ENCODE results near the gene IPO4. TPM values are rescaled to one million over a fixed set of nuclear protein-coding genes. Genes with fewer than 3 reads are reported as not detected.

Gene IPO4
- total and polyA plus RNA-seq, 2 of the 13 experiments (the other 11 are each of a cell fraction or from before 2014, with no cell fraction given) = 39.0 to 179 TPM

DNA sequence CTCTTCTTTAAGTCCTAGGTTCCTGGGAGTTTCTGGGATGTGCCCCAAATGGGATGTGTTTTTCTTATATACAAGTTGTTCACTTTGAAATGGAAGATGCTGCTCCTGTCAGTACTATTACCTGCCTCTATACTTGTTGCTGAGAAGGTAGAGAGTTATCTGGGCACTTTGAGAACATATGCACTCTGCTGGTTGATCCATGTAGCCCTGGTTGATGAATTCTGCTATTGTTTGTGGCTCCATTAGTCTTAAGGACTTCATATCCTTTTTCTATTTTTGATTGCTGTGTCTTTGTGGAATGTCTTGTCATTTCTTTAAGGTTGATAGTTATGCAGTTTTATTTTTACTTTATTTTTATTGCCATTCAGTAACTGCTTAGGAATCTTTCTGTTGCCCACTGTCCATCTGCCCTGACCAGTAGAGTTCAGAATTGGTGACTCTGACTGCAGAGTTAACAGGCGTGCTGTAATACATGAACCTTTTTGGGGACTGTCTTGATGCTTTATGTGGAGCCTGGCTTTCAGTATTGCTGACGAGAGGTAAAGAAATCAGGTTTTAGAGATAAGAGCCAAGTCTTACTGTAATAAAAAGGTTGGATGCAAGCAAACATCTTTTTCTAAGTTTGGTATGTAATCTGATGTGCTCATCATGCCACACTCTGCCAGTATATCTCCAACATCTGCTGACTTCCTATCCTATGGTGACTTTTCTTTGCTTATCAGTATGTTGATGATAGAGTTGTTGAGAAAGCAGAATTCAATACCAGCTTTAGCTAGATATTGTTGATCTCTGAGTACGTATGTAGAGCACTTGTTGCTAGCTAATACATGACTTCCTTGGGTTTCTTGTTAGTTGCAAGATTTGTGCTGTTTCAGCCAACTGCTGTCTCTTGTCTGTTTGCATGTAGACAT, 45.7 kb upstream of the IPO4 start (continued):
- TF ChIP-seq NCOA2 (CRISPR knock-in tag; IDR thresholded peaks at IDR 0.05) = no peak
- TF ChIP-seq MAZ (IDR thresholded peaks at IDR 0.05; ENCODE audit: borderline replicate concordance, low read depth, low read length) = no peak
- no peak for TF ChIP-seq MAZ (CRISPR knock-in tag; IDR thresholded peaks at IDR 0.05; ENCODE audit: low read depth)
- TF ChIP-seq, protein P1, sequence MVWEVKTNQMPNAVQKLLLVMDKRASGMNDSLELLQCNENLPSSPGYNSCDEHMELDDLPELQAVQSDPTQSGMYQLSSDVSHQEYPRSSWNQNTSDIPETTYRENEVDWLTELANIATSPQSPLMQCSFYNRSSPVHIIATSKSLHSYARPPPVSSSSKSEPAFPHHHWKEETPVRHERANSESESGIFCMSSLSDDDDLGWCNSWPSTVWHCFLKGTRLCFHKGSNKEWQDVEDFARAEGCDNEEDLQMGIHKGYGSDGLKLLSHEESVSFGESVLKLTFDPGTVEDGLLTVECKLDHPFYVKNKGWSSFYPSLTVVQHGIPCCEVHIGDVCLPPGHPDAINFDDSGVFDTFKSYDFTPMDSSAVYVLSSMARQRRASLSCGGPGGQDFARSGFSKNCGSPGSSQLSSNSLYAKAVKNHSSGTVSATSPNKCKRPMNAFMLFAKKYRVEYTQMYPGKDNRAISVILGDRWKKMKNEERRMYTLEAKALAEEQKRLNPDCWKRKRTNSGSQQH (CRISPR knock-in tag; IDR thresholded peaks at IDR 0.05; ENCODE audit: low read depth) = no peak
- TF ChIP-seq ZC3H4 (CRISPR knock-in tag; IDR thresholded peaks at IDR 0.05; ENCODE audit: borderline replicate concordance) = 0 out of 2 replicates have a peak, but pooled peaks have one; percentile 30
- no peak for TF ChIP-seq HCFC1 (IDR thresholded peaks at IDR 0.05; ENCODE audit: low read depth, low read length)
- no peak for TF ChIP-seq ZNF468 (CRISPR knock-in tag; IDR thresholded peaks at IDR 0.05)
- no peak for TF ChIP-seq AHR (CRISPR knock-in tag; IDR thresholded peaks at IDR 0.05)
- 0 out of 2 replicates have a peak, but pooled peaks have one; percentile 50 for TF ChIP-seq GTF3A (CRISPR knock-in tag; conservative IDR thresholded peaks at IDR 0.05)
- no peak for TF ChIP-seq U2AF2 (IDR thresholded peaks at IDR 0.05; ENCODE audit: low read depth, low read length)
- no peak for TF ChIP-seq ARNT2 (CRISPR knock-in tag; IDR thresholded peaks at IDR 0.05; ENCODE audit: low read depth)
- no peak for TF ChIP-seq ZNF235 (CRISPR knock-in tag; IDR thresholded peaks at IDR 0.05; ENCODE audit: borderline replicate concordance)
- no peak for TF ChIP-seq ZNF274 (CRISPR knock-in tag; IDR thresholded peaks at IDR 0.05)
- TF ChIP-seq, protein P2, sequence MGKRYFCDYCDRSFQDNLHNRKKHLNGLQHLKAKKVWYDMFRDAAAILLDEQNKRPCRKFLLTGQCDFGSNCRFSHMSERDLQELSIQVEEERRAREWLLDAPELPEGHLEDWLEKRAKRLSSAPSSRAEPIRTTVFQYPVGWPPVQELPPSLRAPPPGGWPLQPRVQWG (CRISPR knock-in tag; IDR thresholded peaks at IDR 0.05; ENCODE audit: borderline replicate concordance, low read depth) = no peak
- TF ChIP-seq, protein P3, sequence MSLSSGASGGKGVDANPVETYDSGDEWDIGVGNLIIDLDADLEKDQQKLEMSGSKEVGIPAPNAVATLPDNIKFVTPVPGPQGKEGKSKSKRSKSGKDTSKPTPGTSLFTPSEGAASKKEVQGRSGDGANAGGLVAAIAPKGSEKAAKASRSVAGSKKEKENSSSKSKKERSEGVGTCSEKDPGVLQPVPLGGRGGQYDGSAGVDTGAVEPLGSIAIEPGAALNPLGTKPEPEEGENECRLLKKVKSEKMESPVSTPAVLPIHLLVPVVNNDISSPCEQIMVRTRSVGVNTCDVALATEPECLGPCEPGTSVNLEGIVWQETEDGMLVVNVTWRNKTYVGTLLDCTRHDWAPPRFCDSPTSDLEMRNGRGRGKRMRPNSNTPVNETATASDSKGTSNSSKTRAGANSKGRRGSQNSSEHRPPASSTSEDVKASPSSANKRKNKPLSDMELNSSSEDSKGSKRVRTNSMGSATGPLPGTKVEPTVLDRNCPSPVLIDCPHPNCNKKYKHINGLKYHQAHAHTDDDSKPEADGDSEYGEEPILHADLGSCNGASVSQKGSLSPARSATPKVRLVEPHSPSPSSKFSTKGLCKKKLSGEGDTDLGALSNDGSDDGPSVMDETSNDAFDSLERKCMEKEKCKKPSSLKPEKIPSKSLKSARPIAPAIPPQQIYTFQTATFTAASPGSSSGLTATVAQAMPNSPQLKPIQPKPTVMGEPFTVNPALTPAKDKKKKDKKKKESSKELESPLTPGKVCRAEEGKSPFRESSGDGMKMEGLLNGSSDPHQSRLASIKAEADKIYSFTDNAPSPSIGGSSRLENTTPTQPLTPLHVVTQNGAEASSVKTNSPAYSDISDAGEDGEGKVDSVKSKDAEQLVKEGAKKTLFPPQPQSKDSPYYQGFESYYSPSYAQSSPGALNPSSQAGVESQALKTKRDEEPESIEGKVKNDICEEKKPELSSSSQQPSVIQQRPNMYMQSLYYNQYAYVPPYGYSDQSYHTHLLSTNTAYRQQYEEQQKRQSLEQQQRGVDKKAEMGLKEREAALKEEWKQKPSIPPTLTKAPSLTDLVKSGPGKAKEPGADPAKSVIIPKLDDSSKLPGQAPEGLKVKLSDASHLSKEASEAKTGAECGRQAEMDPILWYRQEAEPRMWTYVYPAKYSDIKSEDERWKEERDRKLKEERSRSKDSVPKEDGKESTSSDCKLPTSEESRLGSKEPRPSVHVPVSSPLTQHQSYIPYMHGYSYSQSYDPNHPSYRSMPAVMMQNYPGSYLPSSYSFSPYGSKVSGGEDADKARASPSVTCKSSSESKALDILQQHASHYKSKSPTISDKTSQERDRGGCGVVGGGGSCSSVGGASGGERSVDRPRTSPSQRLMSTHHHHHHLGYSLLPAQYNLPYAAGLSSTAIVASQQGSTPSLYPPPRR (CRISPR knock-in tag; IDR thresholded peaks at IDR 0.05; ENCODE audit: borderline replicate concordance) = peak; percentile 22; the same call in 1 of the 2 replicates
- TF ChIP-seq ZNF432 (CRISPR knock-in tag; IDR thresholded peaks at IDR 0.05; ENCODE audit: borderline replicate concordance) = no peak
- no peak for TF ChIP-seq ZNF674 (CRISPR knock-in tag; IDR thresholded peaks at IDR 0.05; ENCODE audit: low read depth)
- TF ChIP-seq NFE2 (CRISPR knock-in tag; IDR thresholded peaks at IDR 0.05) = no peak
- 0 out of 2 replicates have a peak, but pooled peaks have one; percentile 17 for TF ChIP-seq POLR2AphosphoS5 (IDR thresholded peaks at IDR 0.05; ENCODE audit: low read depth, low read length)
- TF ChIP-seq ZNF773 (CRISPR knock-in tag; IDR thresholded peaks at IDR 0.05; ENCODE audit: borderline replicate concordance) = no peak

Data from HepG2 (cell line).